NCI-H2227 (cell line): Measurements from ENCODE around the gene TGFB2.
"Not testable (repeated sequence)": the region's sequence is repeated elsewhere in the genome, so short reads cannot be mapped to it uniquely, and the experiment has no call there.

Source experiments
- DNase-seq: peaks from one replicate; lab custom pipeline; 2025; ENCODE audit not compliant: unreplicated experiment; lab: John Stamatoyannopoulos, UW

TGFB2 gene

DNA sequence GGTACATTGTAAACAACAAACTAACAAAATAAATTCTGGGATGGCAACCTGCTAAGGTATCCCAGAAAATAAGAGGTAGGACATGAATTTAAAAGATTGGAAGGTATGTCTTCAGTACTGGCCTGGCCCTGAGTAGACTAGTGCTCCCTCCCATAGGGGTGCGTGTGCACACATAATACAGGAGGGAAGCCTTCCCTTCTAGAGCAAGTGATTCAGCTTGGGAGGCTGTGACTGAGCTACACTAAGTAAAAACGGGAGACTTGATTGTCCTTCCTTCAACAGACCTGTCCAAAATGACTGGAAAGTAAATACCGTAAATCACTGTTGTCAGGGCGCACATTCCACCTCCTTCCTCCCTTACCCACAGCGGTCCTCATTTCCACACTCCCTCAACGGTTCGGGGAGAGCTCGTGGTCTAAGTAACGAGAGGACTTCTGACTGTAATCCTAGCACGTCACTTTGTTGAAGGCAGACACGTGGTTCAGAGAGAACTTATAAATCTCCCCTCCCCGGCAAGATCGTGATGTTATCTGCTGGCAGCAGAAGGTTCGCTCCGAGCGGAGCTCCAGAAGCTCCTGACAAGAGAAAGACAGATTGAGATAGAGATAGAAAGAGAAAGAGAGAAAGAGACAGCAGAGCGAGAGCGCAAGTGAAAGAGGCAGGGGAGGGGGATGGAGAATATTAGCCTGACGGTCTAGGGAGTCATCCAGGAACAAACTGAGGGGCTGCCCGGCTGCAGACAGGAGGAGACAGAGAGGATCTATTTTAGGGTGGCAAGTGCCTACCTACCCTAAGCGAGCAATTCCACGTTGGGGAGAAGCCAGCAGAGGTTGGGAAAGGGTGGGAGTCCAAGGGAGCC, at the start of gene TGFB2:
TSS of gene TGFB2 (plus strand) at position 523 of the 859 bp plus-strand sequence. CDS start 1,366 bp downstream, outside the sequence.
- DNase-seq, result peak; percentile 54

DNA sequence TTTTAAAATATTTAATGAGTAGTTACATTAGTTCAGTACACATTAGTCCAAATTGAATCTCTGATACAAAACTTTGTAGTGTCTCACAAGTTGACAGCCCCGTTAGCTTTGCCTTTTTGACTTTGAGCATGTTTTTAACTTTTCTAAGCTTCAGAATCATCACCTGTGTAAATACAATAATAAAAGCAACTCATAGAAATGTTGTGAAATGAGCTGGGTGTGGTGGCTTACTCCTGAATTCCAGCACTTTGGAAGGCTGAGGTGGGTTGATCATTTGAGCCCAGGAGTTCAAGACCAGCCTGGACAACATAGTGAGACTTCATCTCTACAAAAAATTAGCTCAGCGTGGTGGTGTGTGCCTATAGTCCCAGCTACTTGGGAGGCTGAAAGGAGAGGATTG, 49.0 kb upstream of the TGFB2 start:
- DNase-seq, result no peak

DNA sequence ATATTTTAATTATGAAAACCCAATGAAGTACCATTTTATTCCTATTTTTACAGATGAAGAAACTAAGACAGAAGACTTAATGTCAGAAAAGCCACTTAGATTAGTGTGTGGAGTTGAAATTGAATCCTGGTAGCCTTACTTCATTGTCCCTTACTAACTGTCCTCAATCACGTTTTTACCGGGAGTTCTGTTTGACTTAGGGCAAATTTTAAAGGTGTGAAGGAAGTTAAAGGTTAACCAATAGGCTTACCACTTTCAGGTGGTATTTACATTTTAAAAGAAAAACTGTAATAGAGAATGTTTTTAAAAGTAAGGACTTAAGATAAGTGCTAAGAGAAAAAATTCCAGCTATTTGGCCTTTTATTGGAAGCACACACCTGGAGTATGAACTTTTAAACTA, 47.7 kb upstream of the TGFB2 start:
- DNase-seq, result no peak

DNA sequence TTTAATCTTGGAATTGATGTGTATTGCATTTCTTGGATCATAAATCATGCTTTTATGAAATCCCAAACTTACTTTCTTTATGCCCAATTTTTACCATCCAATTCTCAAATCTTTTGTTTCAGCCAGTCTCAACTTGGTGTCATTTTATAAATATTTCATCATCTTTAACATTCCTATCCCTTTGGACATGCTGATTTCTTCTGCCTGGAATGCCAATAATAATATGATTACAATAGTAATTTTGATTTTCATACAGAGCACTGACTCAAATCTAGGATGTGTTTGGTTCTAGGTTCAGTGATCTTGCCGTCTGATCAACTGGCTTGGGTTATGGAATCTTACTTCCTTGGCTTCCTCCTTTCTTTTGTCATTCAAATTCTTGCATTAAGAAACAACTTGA, 47.3 kb upstream of the TGFB2 start:
- no peak for DNase-seq

DNA sequence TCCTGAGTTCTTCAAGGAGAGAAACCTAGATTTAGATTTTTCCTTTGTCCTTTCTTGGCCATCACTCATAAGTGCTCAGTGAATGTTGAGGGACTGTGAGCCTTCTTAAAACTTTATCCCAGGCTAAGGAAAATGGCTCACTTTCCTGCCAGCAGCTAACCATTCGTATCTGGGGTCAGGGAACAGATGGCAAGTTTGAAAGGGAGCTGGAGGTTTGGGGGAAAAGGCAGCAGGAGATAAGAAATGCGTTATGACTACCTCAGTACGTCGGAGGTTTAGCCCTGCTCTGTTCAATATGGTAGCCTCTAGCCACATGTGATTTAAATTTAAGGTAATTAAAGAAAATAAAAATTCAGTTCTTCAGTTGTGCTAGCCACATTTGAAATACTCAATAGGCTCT, 46.7 kb upstream of the TGFB2 start:
- DNase-seq, result no peak

DNA sequence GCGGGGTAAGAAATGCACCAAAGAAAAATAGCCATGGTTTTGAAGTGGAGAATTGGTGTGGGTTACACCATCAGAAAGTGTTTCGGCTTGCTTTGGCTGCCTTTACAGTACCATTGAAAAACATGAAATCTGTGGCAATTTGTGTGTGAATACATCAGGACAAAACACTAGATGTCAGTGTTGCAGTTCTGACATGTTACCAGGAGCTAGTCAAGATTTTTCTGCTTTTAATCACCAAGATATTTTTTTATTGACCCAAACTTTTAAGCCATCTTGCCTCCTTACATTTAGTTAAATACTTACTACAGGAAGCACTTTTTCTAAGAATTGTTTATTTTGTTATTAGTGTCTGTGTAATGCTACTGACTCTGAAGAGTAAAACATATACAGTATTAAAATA, 45.7 kb upstream of the TGFB2 start:
- peak; percentile 48 for DNase-seq

DNA sequence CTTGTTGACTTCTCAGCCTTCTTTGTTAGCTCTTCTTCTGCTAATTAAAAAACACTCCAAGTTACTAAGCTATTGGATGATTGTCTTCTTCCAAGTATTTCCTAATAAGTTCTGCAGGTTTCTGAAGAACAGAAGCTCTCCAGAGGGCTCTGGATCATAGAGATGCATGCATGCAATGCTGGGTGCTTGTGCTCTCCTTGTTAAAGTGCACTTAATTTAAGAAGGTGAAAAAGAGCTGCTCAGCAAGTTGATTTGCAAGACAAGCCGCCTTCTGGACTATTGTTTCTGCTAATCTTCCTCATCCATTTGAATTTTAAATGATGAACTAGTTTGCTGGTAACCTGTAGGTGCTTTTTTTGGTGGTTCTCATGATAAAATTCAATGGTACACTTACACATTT, 43.9 kb upstream of the TGFB2 start:
- no peak for DNase-seq

DNA sequence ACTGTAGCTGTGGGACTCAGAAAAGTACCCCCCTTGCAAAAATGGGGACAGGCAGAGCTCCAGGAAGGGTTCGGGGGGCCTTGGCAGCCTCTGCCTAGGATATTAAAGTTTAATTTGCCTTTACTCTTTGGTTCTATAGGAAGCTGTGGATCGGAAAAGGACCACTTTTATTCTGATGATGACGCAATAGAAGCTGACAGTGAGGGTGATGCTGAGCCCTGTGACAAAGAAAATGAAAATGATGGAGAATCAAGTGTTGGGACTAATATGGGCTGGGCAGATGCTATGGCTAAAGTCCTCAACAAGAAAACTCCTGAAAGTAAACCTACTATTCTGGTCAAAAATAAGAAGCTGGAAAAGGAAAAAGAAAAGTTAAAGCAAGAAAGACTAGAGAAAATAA, 43.0 kb upstream of the TGFB2 start:
- no peak for DNase-seq

DNA sequence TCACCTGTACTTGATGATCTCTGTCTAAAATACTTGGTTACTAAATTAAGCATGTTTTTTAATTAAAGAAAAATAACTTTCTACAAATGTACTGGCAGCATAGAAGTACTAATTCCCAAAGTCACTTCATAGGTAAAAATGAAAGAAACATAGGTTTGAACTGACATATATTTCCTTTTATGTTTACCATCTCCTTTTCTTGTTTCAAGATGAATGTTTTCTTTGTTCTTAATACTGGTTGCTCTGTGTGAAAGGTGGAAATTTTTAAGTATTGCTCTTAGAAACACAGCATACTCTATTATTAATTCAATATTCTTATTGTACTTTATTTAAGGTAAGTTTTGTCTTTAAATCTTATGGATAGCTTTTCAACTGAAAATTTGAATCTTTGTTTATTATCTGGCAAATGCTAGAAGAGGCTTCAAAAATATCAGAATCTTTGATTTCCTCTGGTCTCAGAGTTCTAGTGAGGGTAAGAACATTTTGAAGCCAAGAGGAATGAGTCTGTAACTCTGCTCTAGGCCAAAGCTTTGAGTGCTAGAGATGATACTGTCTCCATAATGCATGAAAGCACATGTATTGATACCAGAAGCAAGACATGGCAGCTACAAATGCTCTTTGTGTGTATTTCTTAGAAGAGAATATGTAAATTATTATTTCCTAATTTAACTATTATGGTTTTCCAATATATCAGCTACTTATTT, 41.8 kb upstream of the TGFB2 start:
- no peak for DNase-seq

DNA sequence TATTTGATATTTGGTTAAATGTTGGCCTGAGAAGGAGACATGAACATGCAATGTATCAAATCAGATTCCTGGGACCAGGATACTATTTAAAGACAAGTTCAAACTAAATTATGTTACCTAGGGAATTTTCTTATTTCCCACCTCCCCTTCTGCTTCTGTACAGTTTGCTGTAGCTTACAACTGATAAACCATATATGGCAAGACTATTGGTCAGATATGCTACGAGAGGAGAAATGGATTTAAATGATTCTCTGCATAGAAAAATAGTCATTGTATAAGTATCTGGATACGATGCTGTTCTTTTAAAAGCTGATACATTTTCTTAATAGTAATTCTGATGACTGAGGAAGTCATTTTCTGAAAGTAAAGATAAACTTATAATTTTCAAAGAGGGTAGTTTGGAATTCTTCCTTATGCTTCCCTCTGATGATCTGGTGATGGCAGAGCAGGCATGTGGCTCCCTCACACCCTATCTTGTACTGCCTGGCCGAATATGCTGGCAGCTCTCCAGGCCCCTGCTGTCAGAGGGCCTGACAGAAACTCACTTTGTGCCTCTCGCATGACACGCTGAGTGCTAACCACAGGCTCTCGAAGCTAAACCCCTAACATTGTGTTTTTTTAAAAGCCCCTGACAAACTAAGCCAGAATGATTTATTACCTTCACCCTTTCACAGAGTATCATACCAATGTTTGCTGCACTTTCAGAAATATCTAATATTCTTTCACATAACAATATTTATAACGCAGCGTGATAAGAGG, 40.7 kb upstream of the TGFB2 start:
- peak; percentile 92 for DNase-seq

DNA sequence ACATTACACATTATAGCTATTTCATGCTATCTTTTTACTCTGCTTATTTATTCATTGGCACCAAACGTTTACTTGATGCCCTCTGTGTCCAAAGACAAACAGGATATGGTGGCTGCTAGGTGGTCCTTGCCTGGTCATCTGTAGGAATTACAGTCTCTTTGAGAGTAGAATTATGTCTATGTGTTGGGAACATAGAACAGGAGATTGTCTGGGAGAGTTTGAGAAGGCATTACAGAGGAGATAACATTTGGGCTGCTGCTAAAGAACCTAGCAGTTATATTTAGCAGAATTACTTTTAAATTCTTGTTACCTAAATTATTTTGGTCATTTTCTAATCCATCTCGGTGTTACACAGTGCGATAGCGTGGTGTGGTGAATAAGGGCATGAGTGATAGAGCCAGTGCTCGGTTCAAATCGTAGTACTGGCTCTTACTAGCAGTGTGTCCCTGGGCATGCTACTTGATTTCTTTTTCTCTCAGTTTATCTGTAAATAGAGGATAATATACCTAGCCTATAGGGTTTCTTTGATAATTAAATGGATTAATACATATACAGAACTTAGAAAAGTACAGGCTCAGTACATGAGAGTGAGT, 39.6 kb upstream of the TGFB2 start:
- no peak for DNase-seq

DNA sequence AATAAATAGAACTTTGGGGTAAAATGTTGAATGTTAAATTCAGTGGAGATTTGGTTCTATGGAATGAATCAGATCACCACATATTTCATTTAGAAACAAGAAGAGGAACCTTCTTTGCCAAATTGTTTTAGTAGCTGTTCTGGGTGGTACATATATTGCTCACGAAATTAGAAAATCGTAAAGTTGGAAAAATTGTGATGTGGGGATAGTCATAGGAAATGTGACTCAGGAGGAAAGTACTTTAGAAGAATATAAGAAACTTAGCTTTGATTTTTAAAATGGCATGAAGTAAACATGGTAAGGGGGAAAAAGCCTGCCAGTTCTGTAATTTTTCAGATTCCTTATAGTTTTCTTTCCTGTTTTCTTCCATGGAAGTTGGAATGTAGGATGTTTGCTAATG, 32.6 kb upstream of the TGFB2 start:
- no peak for DNase-seq

DNA sequence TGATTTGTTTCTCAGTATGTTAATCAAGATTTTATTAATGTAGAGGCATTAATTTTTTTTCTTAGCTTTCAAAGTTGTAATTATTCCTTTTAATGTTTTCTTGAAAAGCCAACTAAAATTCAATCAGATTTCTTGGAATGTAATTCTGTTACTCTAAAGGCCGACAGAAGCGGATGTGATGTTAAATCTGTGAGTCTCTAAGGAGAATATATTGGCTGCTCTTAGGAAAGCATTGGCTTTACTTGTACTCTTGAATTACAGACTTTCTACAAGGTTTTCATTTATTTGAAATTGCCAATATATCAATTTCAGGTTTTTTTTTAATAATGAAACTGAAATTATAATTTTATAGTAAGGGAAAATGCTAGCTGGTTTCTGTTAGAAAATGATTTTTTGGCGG, 30.8 kb upstream of the TGFB2 start:
- DNase-seq, result no peak

DNA sequence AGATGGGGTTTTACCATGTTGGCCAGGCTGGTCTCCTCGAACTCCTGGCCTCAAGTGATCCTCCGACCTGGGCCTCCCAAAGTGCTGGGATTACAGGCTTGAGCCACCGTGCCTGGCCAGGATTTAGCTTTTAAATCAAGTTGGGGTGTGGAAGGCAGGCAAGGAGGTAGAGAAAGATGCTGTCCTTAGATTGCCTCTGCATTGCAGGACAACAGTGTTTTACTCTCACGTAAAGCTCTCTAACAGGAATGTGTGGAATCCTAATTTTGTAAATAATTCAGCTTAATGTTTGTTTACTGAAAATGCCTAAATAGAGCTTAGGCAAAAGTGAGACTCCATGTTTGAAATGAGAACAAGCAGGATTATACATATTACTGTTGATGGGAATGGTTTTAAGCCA, 29.5 kb upstream of the TGFB2 start:
- DNase-seq, result no peak

DNA sequence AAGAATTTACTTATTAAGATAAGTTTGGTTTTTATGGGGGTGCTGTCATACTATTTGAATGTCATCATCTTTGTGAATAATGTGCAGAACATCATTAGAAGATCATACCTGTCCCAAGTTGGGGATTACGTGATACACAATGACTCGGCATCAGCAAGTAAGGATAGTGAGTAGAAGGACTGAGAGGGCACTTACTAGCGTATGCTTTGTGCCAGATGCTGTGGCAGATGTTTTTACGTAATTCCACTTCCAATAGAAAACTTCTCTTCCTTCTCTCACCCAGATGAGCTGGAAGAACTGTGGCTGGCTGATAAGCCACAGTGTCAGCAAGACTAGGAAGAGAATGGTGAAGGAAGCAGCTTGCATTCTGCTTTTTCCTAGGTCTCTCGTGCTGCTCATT, 28.1 kb upstream of the TGFB2 start:
- no peak for DNase-seq

DNA sequence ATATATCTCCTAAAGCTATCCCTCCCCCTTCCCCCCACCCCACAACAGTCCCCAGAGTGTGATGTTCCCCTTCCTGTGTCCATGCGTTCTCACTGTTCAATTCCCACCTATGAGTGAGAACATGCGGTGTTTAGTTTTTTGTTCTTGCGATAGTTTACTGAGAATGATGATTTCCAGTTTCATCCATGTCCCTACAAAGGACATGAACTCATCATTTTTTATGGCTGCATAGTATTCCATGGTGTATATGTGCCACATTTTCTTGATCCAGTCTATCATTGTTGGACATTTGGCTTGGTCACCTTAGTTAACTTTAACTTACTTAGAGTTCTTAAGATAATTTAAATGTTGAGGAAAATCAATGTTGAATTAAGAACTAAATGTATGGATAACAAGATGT, 25.0 kb upstream of the TGFB2 start:
- not testable (repeated sequence) for DNase-seq

DNA sequence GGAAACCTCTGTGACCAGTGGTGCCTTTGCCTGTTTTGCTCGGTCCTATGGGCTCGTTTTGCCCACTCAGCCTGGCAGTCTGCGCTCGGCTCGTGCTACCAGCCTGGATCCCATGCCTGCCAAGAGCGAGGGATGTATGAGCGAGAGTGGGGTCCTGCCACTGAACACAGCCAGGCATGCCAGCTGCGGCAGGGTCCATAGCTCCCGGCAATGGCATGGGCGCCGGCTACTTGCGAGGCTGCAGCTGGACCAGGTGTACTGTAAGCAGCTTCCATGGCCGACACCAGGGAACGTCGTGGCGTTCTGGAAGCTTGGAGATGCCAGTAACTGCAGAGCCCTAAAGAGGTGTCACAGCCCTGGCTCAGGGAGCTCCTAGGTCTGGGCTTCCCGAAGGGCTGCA, 22.4 kb upstream of the TGFB2 start:
- no peak for DNase-seq

DNA sequence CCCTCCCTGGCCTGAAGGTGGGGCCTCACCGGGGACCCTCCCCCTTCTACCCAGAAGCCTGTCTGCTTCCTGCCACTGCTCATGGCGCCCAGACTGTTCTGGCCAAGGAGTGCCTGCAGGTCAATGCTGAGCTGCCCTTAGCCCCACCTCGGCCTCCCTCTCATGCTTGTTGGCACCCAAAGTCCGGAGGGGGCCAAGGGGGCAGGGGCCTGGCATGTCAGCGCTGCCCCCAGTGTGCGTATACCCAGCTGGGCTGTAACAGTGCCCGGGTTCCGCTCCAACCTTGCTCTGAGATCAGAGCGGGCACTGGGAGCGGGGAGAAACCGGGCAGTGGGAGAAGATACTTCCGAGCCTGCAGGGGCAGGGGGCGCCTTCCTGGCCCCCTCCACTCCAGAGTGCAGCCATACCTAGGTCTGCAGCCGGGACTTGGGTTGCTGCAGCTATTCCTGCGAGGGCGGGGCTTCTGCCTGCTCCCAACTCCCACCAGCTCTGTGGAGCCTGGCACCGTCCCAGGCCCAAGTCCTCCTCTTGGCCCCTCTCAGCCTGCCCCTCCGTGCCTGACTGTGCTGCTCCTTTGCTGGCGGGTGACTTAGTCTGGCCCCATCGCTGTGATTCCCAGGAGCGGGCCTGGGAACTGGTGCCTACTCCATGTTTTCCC, 21.4 kb upstream of the TGFB2 start:
- no peak for DNase-seq

DNA sequence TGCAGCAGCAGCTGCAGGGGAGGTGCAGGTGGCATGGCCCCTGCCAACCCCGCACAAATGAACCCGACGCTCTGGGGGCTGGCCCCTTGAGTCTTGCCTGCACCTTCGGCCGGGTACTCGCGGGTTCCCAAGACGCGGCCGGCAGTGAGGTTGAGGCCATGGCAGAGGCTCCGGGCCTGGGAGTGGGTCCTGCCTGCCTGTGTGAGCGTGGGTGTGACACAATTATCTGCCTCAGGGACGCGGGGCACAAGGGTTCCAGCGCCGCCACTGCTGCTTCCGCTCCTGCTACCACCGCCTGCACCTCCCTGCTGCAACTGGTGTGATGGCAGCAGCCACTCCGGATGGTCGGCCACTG, 20.9 kb upstream of the TGFB2 start:
- DNase-seq, result no peak

DNA sequence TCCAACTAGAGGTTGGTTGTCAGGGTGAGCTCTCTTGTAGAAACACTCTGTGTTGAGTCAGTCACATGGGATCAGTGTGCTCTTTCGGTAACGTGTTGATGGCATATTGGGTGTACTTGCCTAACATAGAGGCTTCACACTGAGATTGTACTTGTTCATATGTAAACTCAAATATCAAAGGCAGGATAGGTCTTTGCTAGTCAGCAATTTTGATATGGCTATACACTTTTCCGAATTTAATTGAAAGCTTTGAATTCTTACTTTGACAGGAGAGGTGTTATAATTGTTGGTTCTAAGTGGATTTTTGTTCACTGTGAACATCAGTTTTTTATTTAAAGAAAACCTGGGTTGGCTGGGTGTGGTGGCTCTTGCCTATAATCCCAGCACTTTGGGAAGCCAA, 16.4 kb upstream of the TGFB2 start:
- no peak for DNase-seq

DNA sequence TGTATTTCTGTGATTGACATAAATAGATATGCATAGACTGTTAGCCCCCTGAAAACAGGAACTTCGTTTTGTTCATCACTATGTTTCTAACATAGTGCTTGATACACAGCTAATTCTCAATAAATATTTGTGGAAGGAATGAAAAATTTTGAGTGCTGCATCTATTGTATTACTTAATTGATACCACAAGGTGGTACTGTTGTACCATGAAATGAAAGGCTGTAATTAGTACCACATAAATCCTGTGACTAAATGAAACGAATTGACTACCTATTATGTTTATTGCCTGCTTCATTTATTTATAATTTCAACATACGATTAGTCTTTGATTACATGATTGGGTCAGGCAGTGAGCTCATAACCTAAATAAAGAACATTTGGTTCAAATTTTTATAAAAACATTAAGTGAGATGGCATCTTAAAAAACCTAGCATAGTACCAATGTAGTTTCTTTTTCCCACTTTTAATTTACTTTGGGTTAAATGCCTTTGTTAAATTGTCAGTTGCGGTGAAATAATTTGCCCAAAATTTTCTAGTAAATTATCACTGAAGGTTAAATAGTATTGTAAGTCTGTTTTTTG, 15.0 kb upstream of the TGFB2 start:
- DNase-seq, result peak; percentile 46
